NB4 (cell line): Measurements from ENCODE around the gene GALNT12.

Source experiments
- DNase-seq: peaks from one replicate; pipeline ENCODE4 v3.0.0; 2010; ENCODE audit warnings: low read depth
- H3K4me3 ChIP-seq: one replicate; pipeline ENCODE4 v1.5.1; 2011; ENCODE audit warnings: mild to moderate bottlenecking, low read depth, low read length, moderate library complexity
- MYC ChIP-seq: IDR thresholded peaks from 2 replicates; pipeline ENCODE4 v1.6.1; 2011; ENCODE audit warnings: low read depth, low read length
- POLR2A ChIP-seq: IDR thresholded peaks from 2 replicates; pipeline ENCODE4 v1.6.1; 2011; ENCODE audit warnings: mild to moderate bottlenecking; ENCODE audit not compliant: insufficient read length; ENCODE audit errors: extremely low read depth
- TF ChIP-seq, protein P1 (sequence below): IDR thresholded peaks from one replicate; pipeline ENCODE4 v1.5.1; 2012; ENCODE audit warnings: low read depth, low read length
- TF ChIP-seq, protein P2 (sequence below): IDR thresholded peaks from 2 replicates; pipeline ENCODE4 v1.6.1; 2011; ENCODE audit warnings: low read depth, low read length

GALNT12 gene

DNA sequence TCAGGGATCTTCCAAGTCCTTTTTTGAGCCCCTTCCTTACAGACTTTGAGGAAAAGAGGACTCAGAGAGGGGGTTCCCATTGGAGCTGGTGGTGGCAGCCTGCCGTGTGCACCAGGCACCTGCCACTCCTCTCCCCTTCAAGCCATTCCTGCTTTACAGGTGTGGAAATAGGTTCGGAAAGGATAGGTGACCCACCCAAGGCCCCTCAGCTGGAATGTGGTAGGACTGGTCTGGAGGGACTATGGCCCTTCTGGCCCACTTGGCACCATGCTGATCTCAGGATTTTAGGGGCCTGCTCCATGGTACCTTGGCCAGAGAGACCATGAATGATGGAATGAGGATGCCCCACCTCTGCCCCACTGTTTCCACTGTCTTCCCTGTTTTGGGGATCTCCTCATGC, 1.4 kb downstream of the GALNT12 start:
- no peak overlapping the region for H3K4me3 ChIP-seq
- no peak for DNase-seq
- TF ChIP-seq, protein P1, sequence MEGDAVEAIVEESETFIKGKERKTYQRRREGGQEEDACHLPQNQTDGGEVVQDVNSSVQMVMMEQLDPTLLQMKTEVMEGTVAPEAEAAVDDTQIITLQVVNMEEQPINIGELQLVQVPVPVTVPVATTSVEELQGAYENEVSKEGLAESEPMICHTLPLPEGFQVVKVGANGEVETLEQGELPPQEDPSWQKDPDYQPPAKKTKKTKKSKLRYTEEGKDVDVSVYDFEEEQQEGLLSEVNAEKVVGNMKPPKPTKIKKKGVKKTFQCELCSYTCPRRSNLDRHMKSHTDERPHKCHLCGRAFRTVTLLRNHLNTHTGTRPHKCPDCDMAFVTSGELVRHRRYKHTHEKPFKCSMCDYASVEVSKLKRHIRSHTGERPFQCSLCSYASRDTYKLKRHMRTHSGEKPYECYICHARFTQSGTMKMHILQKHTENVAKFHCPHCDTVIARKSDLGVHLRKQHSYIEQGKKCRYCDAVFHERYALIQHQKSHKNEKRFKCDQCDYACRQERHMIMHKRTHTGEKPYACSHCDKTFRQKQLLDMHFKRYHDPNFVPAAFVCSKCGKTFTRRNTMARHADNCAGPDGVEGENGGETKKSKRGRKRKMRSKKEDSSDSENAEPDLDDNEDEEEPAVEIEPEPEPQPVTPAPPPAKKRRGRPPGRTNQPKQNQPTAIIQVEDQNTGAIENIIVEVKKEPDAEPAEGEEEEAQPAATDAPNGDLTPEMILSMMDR: no peak
- TF ChIP-seq MYC (no peak), POLR2A (no peak)
- TF ChIP-seq, protein P2, sequence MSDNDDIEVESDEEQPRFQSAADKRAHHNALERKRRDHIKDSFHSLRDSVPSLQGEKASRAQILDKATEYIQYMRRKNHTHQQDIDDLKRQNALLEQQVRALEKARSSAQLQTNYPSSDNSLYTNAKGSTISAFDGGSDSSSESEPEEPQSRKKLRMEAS: no peak

DNA sequence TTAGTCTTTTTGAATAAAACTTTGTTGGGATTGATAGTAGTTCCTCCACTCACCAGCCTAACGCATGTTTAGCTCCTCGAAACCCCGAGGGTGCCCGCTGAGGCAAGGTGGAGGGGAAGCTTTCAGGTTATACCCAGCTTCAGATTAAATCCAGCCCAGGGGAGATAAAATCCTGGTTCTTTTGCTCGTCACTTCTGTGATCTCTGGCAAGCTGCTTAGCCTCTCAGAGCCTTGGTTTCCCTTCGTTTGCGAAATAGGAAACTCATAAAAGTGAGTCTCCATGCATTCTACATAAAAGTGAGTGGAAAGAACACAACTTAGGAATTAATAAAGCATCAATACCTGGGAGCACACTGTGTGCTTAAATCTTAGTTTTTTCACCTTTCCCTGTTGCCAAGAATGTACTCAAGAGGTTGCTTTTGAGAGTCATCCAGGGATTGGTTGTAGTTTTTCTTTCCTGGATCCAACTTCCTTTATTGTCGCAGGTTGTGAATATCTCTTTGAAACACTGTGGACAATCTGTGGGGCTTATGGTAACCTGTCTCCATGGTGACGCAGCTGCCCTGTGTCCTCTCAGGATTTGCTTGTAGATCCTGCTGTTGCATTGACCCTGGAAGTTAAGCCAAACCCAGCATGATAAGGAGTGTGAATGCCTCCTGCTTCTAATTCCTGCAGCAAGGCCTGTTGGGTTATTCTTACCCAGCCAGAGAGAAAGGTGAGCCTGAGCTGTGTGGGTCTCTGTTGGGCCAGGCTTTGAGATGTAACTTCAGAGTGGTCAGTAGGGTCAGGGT, 2.0 kb downstream of the GALNT12 start:
- TF ChIP-seq, protein P2: no peak
- TF ChIP-seq, protein P1: no peak
- TF ChIP-seq POLR2A (no peak), MYC (no peak)
- DNase-seq: peak; percentile 53
- no peak overlapping the region for H3K4me3 ChIP-seq

DNA sequence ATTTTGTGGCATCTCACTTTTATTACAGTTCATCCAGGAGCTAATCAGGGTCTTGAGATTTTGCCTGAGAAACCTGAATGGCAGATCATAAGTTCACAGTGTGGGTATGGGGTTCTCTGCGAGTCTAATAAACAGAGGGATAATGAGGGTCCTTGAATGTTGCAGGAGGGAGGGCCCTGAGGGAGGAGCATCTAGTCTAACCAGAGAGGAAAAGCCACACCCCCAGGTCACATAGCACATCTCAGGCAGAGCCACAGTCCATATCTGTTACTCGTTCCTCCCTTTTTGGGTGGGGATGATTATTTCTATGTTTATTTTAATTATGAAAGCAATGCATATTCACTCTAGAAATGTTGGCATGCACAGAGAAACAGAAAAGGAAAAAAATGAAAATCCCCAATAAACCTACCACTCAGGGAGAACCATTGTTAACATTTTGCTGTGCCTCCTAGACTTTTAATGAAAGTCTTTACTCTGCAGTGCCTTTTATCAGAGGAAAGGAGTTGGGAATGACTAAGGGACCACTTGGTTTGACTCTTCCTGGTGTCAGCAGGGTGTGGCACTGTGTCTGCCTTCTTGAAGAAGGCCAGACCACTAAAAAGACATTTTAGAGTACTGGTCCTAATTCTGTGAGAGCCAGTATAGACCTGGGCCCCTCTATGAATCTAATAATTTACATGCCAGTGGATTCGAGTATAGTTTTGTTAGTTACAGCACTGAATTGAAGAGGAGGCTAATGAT, 2.8 kb downstream of the GALNT12 start:
- no peak overlapping the region for H3K4me3 ChIP-seq
- DNase-seq: no peak
- TF ChIP-seq, protein P2: no peak
- TF ChIP-seq MYC (no peak), POLR2A (no peak)
- TF ChIP-seq, protein P1: no peak

DNA sequence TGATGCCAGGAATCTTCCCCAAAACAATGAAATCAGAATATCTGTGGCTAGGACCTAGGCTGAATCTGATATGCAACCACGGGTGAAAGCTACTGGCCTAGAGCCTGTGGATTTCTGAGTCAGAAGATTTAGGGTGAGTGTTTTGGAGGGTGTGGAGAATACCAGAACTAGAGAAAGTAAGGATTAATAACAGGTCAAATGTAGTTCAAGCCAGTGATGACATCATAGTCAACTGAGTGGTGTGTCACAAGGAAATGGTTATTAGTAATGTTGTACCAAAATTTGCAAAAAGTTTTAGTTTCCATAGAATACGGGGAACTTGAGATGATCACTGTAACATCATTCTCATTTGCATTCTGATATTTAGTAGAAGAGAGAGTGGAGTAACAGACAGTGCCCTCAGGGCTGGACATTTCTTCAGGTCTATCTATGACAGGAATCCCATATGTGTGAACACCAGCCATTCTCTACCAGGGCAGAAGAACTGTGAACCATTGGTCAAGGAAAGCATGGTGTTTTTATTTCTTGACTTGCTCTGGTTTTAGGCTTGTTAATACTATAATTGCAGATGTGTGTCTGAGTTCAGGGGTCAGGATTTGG, 3.7 kb downstream of the GALNT12 start:
- TF ChIP-seq POLR2A (no peak), MYC (no peak)
- TF ChIP-seq, protein P1: no peak
- TF ChIP-seq, protein P2: no peak
- H3K4me3 ChIP-seq: no peak overlapping the region
- no peak for DNase-seq

DNA sequence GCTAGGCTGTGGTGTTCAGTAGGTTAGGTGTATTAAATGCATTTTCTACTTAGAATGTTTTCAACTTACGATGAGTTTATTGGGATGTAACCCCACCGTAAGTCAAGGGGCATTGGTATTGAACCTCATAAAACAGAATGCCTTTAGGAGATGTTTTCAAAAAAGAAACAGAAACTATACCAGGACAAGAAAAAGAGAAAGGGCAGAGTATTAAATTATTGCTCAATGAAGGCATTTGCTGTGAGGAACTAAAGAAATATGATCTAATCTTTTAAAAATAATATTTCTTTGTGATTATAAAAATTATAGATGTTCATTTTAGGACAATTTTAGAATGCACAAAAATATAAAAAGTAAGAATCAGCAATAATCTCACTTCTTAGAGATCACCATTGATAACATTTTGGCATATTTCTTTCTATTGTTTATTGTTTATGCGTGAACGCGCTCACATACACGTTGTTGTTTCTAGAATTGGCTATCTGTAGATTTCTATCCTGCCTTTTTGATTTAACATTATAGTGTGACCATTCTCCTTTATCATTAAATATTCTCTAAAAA, 8.0 kb downstream of the GALNT12 start:
- DNase-seq: no peak
- H3K4me3 ChIP-seq: no peak overlapping the region
- TF ChIP-seq, protein P1: no peak
- TF ChIP-seq, protein P2: no peak
- TF ChIP-seq MYC: no peak
- no peak for TF ChIP-seq POLR2A
